Measurements from ENCODE around the gene FCN2. TPM values are rescaled to one million over a fixed set of nuclear protein-coding genes. Genes with fewer than 3 reads are reported as not detected.

Gene FCN2
- total RNA-seq, 1 donor from 2014 or later = 1.2 TPM

DNA sequence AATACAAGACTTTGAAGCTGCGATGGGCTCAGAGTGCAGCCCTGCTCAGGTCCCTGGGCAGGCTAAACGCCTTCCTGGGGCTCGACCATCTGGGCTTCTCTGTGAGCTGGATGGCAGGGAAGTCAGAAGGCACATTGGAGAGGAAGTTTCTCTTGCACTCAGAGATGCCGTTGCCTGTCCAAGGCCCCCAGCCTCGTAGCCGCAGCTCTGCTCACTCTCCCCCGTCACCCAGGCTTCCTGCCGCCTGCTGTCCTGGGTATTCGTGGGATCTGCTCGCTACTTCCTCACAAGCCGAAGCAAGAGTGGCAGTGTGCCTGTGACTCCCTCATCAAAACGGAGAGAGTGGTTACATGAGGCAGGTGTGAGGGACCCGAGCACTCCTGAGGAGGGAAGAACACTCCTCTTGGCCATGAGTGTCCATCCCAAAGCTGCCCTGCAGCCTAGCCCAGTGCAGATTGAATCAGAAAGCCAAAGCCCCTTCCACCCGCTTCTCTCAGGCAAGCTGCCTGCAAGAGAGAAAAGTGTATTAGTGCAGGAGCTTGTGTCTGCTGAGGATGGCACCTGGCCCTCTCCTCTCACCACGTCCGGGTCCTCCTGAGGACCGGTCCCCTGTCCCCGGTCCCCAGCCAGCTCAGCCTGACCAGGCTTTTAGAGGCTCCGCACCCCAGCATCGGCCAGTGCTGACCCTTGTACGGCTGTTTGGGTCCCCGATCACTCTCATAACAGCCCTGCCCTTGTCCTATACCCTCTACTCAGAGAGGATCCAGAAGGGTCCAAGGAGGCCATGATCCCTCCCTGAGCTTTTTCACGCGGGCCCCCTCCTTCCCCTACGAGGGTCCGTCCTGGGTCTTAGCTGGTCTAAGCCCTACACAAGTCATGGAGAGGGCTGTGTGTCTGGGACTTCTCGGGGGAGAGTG lies 7.3 kb downstream of the FCN2 start:
- peak; percentile 81 for DNase-seq (ENCODE audit: low spot score)

DNA sequence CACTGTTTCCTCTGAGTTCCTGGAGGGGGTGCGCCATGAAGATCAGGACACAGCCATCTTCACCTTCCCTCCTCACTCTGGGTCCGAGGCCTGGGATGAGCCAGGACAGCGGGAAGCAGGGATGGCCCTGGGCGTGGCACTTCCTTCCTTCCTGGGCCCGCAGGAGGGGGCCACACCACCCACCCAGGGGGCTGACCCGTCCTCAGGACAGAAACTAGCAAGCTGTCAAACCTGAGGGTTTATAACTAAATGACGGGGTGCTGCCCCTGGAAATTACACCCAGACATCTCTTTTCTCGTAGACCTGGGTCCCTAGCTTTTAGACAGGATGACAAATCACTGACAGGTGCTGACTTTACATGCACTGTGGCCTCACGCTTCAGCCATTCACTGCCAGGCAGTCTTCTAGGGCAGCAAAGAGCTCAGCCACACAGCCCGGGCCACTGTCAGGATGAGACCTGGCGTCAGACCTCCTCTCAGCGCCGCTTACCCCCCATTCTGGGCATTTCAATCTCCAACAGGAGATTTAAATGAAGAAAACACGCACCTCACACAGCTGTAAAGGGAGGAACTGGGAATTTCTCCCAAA lies 8.1 kb downstream of the FCN2 start:
- peak; percentile 67 for DNase-seq (ENCODE audit: low spot score)

DNA sequence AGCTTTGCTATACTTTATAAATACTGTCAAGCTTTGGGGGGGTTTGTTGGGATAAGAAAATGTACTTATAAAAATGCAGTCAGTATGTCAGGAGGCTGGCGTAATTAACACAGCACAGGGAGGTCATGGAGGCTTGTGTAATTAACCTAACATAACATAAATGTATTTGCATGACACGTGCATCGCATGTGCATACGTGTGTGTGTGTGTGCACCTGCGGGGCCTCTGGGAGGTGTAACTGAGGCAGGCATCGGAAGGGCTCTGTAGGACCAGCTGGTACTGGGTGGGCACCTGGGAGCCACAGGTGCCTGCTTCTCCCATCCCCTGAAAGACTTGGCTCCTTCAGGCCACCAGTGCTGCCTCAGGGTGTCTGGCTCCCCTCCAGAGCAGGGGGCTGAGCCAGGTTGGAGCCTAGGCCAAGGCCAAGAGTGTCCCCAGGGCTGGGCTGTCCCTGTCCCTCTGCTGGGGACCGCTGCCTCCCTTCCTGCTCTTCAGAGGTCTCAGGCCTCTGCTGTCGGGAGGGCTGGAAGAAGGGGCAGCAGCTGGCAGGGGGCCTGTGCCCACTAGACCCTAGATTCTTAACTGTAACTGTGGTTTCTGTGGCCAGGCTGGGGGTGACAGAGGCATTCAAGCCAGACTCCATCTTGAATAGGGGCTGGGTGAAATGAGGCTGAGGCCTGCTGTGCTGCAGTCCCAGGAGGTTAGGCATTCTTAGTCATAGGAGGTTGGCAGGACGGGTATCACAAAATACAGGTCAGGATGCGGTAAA lies 9.0 kb downstream of the FCN2 start:
- DNase-seq (ENCODE audit: low spot score) = peak; percentile 65

DNA sequence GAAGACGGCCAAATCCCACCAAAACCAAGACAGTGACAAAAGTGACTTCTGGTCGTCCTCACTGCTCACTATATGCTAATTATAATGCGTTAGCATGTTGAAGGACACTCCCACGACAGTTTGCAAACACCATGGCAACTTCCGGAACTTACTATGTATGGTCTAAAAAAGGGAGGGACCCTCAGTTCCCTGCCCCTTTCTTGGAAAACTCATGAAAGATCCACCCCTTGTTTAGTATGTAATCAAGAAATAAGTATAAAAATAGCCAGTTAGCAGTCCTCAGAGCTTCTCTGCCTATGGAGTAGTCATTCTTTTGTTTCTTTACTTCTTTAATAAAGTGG lies 9.5 kb downstream of the FCN2 start:
- DNase-seq (ENCODE audit: low spot score) = no peak

DNA sequence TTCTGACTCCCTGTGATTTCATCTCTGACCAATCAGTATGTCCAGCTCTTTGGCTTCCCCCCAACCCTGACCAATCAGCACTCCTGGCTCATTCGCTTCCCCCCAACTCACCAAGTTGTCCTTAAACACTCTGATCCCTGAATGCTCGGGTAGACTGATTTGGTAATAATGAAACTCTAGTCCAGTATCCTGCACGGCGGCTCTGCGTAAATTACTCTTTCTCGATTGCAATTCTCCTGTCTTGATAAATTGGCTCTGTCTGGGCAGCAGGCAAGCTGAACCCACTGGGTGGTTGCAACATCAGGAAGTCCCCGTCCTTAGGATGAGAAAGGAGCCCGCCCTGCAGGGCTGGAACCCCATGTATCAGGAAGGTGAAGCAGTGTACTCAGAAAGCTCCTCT lies 10.4 kb downstream of the FCN2 start:
- DNase-seq (ENCODE audit: low spot score) = no peak

DNA sequence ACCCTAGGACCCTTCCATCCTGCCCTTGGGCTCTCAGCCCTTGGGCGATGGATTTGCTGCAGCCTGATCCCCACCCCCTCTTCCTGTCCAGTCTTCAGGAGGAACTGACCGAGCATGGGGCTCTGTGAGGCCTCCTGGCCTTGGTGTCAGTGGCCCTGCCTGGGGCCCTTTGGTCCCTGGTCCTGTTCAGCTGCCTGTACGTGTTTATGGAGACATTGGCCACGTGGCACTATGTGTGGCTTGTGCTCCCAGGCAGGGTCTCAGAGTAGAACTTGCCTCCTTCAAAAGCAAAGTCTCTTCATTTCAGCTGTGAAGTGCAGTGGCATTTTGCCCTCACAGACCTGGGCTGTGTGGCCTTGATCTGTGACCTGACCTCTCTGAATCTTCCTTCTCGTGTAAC lies 11.1 kb downstream of the FCN2 start:
- peak; percentile 74 for DNase-seq (ENCODE audit: low spot score)

DNA sequence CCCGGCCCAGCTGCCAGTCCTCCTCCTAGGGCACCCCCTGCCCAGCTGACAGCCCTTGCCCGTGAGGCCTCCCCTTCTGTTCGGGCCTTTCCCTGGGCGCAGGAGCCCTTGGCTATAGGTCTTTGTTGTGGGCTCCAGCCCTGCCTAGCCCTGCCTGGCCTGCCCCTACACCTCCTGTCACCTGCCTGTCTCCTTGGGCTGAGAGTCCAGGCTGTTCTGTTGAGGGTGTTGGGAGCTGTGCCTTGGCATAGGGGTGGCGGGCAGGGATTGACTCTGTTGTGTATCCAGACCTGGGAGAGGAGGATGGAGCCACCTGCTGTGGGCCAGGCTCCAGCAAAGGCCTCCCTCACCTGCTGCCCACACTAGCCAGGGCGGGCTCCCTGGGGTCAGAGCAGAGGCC lies 11.6 kb downstream of the FCN2 start:
- peak; percentile 80 for DNase-seq (ENCODE audit: low spot score)

DNA sequence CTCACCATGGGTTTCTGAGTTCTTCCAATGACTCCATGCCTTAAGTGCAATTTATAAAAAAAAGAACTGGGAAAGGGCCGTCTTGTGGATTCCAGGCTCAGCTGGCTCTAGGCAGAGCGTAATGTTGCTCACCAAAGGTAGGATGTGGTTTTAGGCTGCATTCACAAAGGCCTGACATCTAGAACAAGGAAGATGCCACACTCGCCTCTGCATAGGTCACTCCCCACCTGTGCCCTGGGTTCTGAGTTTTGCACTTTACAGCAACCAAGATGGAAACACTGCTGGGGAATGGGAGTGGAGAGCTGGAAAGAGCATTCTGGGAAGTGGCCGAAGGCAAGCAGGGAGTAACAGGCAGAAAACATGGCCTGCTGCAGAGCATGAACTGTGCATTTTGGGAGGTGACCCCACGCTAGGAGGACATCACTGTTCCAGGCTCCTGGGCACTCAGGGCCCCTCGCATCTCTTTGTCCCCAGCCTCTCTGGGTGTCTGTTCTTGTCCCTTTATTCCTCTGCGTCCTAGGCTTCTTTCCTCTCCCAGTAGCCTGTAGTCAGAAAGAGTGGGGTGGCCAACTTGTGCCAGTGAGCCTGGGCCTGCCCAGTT lies 12.3 kb downstream of the FCN2 start:
- peak; percentile 57 for DNase-seq (ENCODE audit: low spot score)

DNA sequence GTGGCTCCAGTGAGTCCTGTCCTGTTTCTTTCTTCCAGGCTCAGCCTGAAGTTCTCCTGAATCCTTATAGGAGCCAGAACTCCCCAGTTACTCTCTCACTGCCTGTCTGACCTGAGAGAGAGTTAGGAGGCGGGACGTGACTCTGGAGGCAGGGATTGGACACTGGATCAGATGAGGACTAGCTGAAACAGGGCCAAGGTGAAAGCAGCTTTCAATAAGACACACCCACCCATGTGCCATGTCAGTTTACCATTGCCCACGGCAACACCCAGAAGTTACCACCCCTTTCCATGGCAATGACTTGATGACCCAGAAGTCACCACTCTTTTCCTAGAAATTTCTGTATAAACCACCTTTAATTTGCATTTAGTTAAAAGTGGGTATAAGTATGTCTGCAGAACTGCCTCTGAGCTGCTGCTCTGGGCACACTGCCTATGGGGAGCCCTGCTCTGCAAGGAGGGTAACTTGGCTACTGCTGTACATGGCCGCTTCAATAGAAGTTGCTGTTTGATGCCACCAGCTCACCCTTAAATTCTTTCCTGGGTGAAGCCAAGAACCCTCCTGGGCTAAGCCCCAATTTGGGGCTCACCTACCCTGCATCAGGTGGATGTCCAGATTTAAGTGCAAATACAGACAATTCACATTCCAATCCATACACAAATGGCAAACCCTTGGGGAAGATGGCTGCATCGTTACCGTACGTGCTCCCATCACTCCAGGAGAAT lies 13.7 kb downstream of the FCN2 start:
- DNase-seq (ENCODE audit: low spot score) = peak; percentile 39

DNA sequence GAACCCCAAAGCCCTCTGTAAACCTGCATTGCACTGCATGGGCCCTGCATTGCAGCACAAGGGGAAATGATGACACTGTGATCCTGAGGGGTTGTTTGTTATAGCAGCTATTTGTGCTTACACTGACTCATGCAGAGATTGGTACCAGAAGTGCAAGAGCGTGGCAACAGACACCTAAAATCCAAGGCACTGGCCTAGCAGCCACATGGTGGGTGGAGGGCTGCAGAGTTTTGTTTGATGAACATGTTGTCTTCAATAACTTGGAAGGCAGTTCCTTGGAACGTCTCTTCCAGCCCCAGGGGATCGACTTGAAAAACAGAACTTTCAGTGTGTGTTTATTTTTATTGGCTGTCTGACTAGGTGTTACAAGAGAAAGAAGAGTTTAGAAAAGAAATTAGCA lies 14.5 kb downstream of the FCN2 start:
- DNase-seq (ENCODE audit: low spot score) = peak; percentile 37

DNA sequence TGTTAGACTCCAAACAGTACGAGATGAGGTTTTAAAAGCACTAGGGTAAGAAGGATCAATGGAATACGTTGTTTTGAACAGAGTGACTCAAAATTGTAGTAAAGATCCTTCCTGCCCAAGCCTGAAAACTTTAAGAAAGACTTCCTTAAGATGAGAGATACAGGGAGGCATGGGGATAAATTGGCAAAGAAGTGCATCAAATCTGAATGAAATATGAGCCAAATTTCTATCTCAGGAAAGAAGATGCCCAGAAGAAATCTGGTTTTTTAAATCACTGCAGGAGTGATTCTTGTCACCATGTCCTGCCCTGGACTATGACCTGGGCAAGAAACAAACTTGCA lies 14.9 kb downstream of the FCN2 start:
- no peak for DNase-seq (ENCODE audit: low spot score)

DNA sequence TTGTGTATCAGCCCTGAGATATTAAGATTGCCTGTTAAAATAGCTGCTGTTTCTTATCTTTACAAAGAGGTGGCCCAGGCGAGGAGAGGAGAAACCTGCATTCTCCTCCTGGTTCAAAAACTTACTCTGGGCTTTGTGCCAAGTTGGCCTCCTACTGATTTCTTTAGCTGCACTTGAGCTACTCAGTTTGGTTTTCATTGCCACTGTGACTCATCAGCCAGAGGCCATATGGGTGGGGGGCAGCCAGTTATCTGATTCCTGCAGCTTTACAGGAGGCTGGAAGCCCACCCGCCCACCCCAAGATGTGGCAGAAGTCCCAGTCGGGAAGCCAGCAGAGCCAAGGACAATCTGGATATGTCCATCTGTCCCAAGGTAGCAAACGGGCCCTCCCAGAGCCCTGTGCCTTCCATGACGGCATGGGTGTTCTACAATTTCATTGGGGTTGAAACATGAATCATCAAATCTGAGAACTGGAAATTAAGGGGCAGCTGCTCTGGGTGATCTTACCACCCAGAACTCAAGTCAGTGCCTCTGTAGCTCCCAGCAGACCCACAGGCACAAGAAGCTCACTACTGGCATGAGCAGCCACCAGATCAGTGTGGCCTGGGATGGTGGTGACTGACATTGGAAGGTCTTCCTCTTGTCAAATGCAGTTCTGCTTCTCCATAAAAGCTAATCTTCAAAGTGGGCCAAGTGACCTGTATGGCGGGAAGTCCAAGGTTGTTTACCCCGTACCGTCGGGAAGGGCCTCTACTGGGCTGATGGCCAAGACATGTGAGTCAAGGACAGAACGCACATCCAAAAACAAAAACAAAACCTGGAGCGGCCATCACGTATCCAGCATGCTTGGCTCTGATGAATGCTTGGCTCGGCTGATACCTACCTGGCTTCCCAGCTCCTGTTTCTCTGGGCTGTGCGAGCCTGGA lies 15.6 kb downstream of the FCN2 start:
- DNase-seq (ENCODE audit: low spot score) = peak; percentile 83

DNA sequence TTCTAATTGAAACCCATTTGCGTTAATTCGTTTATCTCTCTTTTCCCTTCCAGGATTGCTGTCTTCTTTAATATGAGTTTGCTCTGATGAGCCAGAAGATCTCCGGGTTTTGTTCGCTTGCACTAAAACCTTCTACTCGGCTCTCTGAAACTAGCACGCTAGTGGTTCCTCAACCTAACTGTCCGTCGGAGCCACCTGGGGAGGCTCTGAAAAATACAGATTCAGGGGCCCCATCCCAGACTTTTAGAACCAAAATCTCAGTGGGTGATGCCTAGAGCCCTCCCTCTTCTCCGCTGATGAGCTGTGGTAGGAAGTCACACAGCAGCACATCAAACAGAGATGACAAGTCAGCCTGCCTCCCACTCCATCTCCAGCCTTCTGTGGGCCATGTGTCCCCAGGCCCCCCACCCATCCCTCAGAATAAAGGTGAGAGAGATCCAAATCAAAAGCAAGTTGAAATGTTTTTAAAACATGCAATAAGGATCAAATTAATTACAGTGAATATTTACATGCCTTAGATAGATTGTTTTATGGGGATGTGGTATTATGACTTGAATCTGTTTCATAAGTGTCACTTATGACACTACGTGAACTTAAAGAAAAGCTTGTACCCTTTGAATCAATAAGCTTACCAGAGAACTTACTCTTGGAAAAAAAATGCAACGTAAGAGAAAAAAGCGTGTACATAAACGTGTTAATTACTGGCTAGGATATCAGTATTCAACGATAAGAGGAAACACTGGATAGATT lies 16.4 kb downstream of the FCN2 start:
- DNase-seq (ENCODE audit: low spot score) = peak; percentile 20

DNA sequence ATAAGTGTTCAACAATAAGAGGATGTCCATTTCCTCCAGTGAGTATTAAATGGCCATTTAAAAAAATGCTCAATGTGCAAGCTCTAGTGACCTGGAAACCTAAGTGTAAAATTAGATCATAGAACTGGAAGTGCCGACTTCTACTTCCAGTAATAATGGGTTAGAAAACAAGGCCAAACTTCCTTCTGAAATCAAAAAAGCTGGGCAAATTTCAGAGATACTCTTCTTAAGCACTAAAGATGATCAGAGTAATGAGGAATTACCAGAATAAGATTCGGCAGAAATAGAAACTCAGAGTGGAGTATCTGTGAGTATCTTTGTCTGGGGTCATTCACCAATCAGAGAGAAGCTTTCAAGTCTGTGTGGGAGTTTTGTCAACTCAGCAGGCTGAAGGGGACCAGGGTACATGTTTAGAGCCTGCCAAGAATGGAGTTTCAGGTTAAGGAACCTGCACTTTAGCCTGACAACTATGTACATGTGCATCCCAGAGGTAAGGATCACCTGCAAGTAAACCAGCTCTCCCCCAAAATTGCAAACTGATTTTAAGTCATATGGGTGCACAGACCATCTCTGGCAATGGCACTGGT lies 17.1 kb downstream of the FCN2 start:
- DNase-seq (ENCODE audit: low spot score) = no peak

DNA sequence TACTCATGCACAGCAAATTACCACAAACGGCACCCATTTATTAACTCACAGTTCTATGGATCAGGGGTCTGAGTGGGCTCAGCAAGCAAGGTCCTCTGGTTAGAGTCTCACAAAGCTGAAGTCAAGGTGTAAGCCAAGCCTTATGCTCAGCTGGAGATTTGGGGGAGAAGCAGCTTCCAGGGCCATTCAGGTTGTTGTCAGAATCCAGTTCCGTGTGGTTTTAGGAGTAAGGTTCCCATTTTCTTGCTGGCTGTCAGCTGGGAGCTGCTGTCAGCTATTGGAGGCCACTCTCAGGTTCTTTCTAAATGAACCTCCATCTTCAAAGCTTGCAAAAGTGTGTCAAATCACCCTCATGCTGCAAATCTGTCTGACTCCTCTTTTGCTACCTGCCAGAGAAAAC lies 17.7 kb downstream of the FCN2 start:
- peak; percentile 16 for DNase-seq (ENCODE audit: low spot score)

DNA sequence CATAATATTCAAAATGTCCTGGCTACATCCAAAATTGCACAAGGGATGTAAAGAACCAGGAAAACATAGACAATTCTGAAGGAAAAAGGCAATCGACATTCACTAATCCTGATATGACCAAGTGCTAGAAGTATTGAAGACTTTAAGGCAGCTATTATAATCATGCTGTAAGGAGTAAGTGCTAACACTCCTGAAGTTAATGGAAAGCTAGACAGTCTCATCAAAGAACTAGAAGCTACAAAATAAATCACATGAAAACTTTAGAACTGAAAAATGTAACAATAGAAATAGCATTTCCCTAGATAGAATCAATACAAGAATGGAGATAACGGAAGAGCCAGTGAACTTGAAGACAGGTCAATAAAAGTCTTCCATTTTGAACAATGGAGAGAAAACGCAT lies 18.6 kb downstream of the FCN2 start:
- no peak for DNase-seq (ENCODE audit: low spot score)

DNA sequence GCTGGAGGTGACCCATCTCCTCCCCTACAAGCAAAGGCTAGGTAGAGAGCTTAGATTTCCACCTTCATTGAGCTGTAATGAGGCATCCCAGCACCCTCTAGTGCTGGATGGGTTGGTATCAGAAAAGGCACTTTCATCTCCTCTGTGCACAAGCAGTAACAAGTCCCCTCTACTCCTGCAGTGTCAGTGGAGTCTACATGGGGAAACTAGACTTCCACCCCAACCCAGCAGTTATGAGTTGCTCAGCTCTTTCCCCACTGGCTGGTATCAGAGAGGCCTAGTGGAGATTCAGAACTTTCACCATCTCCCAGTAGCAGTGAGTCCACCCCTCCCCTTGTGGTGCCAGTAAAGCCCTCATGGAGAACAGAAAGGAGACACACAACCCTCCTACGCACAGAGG lies 19.2 kb downstream of the FCN2 start:
- DNase-seq (ENCODE audit: low spot score) = peak; percentile 43

DNA sequence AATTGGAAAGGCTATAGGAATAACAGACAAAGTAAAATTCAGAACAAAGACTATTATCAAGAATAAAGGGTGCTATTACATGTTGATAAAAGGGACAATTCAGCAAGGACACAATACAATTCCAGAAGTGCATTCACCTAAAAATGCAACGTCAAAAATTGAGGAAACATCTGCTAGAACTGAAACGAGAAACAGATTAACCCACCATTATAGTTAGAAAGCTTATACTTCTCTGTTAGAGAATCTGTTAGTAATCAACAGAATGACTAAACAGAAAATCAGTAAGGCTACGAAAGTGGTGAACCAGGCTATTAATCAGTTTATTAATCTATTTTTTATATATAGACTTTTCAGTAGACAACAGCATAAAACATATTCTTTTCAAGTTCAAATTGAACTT lies 22.3 kb downstream of the FCN2 start:
- no peak for DNase-seq (ENCODE audit: low spot score)

All from mesenteric fat pad (tissue), 1 donor.